ENCODE results near the gene NEK6. TPM values are rescaled to one million over a fixed set of nuclear protein-coding genes. Genes with fewer than 3 reads are reported as not detected.

The NEK6 gene
- total RNA-seq, 1 experiment from 2014 or later = 21.1 TPM

DNA sequence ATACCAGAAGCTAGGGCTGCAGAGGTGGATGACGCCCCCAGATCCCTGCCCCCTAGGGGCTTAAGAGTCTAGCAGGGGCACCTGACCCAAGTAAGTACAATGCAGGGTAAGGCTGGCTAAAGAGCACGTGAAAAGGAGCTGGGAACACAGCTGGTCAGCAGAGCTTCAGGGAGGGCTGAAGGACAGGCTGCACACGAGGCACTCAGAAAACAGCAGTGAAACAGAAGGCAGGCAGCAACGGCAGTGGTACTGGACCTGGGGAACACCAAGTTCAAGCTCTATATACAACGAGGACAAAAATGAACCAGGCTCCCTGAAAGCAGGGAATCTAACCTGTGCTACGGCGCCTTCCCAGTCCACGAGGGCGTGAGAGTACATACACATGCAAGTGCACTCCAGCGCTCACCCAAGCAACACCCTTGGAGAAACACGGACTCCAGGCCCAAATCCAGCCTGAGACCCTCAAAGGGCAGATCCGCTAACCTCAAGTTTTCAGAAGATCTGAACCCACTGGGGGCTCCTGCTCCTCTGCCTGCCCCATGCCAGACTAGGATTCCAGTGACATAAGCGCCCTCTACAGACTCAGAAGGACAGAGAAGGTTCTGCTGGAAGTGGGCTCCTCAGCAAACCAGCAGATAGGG lies 100.1 kb downstream of the NEK6 start:
- H4K20me1 ChIP-seq (ENCODE audit: low read length) = peaks cover 61% of the 10 kb centered on the region
- peaks cover 68% of the 10 kb centered on the region for H3K79me2 ChIP-seq (ENCODE audit: low read length)
- no peak overlapping the region for H3K27ac ChIP-seq (ENCODE audit: low read length)
- no peak overlapping the region for H3K9ac ChIP-seq (ENCODE audit: low read length)
- intact Hi-C loops (cut with micrococcal nuclease) = no loop called here
- ChIA-PET CTCF (no interaction called here), POLR2A (ENCODE audit: unreplicated experiment) (no interaction called here)
- ATAC-seq = no peak
- no peaks in the 10 kb centered on the region for H3K4me1 ChIP-seq (ENCODE audit: insufficient read depth, low read length)
- H3K4me3 ChIP-seq (ENCODE audit: low read length) = no peak overlapping the region
- H3K27me3 ChIP-seq (ENCODE audit: low read length) = no peaks in the 10 kb centered on the region
- H3K36me3 ChIP-seq (ENCODE audit: low read depth, low read length) = peaks cover 10% of the 10 kb centered on the region; the same call in 1 of the 2 replicates
- H3K9me2 ChIP-seq (replicated peaks; ENCODE audit: low read length) = no peaks in the 10 kb centered on the region
- no peak overlapping the region for H2AFZ ChIP-seq (ENCODE audit: low read length)
- no peak overlapping the region for H3K4me2 ChIP-seq (ENCODE audit: low read length)
- no TSS peak for BruUV-seq (replicated peaks)
- DNase-seq = no peak
- H3F3A ChIP-seq (ENCODE audit: low read length, unreplicated experiment) = no peaks in the 10 kb centered on the region
- no peaks in the 10 kb centered on the region for H3K9me3 ChIP-seq (ENCODE audit: low read length)
- TF ChIP-seq EZH2 (IDR thresholded peaks at IDR 0.05; ENCODE audit: low read length, unreplicated experiment) = no peak
- no peak for TF ChIP-seq EZH2phosphoT487 (IDR thresholded peaks at IDR 0.05; ENCODE audit: borderline replicate concordance, low read length)
- TF ChIP-seq, protein P1, sequence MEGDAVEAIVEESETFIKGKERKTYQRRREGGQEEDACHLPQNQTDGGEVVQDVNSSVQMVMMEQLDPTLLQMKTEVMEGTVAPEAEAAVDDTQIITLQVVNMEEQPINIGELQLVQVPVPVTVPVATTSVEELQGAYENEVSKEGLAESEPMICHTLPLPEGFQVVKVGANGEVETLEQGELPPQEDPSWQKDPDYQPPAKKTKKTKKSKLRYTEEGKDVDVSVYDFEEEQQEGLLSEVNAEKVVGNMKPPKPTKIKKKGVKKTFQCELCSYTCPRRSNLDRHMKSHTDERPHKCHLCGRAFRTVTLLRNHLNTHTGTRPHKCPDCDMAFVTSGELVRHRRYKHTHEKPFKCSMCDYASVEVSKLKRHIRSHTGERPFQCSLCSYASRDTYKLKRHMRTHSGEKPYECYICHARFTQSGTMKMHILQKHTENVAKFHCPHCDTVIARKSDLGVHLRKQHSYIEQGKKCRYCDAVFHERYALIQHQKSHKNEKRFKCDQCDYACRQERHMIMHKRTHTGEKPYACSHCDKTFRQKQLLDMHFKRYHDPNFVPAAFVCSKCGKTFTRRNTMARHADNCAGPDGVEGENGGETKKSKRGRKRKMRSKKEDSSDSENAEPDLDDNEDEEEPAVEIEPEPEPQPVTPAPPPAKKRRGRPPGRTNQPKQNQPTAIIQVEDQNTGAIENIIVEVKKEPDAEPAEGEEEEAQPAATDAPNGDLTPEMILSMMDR (conservative IDR thresholded peaks at IDR 0.05; ENCODE audit: low read depth, low read length) = peak; percentile 33; the same call in 1 of the 2 replicates

DNA sequence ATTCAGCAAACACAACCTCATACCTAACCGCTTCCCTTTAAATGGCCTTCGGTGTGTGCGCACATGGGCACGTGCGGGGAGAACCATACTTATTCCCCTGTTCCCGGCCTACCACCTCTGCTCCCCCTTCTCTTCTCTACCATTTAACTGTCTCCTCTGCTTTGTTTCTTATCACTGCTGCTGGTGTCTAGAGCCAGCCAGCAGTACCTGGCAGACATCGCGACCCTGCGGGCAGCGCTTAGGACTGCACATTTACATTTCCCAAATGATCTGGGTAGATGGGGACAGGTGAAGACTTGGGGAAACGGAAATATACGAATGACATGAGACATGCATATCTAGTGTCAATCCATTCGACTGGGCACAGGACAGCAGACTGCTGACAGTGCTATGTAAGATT lies 100.9 kb downstream of the NEK6 start:
- DNase-seq (no peak), ATAC-seq (no peak)
- Histone ChIP-seq H3K79me2 (ENCODE audit: low read length) (peaks cover 76% of the 10 kb centered on the region), H3K27ac (ENCODE audit: low read length) (no peak overlapping the region), H3K4me3 (ENCODE audit: low read length) (no peak overlapping the region), H3K4me1 (ENCODE audit: insufficient read depth, low read length) (no peaks in the 10 kb centered on the region), H3F3A (ENCODE audit: low read length, unreplicated experiment) (no peaks in the 10 kb centered on the region), H3K27me3 (ENCODE audit: low read length) (no peaks in the 10 kb centered on the region), H3K9ac (ENCODE audit: low read length) (no peak overlapping the region), H3K36me3 (ENCODE audit: low read depth, low read length) (0 out of 2 replicates have a peak, but pooled peaks cover 3% of the 10 kb centered on the region), H3K4me2 (ENCODE audit: low read length) (no peak overlapping the region), H3K9me3 (ENCODE audit: low read length) (no peaks in the 10 kb centered on the region), H4K20me1 (ENCODE audit: low read length) (peaks cover 69% of the 10 kb centered on the region), H2AFZ (ENCODE audit: low read length) (no peak overlapping the region), H3K9me2 (replicated peaks; ENCODE audit: low read length) (no peaks in the 10 kb centered on the region)
- POLR2A ChIA-PET (ENCODE audit: unreplicated experiment) = no interaction called here
- BruUV-seq (replicated peaks) = no TSS peak
- intact Hi-C loops (cut with micrococcal nuclease) = no loop called here
- CTCF ChIA-PET = no interaction called here
- TF ChIP-seq, protein P1 (conservative IDR thresholded peaks at IDR 0.05; ENCODE audit: low read depth, low read length) = no peak
- no peak for TF ChIP-seq EZH2 (IDR thresholded peaks at IDR 0.05; ENCODE audit: low read length, unreplicated experiment)
- no peak for TF ChIP-seq EZH2phosphoT487 (IDR thresholded peaks at IDR 0.05; ENCODE audit: borderline replicate concordance, low read length)

DNA sequence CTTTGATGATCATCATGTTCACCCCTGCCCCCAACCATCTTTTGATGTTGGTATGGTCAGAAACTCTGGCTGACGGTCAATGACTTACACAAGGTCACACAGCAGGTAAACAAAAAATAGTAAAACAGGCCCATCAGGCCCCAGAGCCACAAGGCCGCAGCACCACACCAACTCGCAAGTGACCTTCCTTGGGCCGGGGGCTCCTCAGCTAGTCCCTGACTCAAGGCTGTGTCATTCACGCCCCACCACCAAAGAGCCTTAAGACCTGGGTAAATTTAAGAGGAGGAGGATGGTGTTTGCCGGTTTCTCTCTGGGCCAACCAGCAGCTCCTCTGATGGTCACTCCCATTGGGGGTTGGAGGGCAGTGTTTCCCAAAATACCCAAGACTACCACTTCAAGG lies 101.7 kb downstream of the NEK6 start:
- no peaks in the 10 kb centered on the region for H3K4me1 ChIP-seq (ENCODE audit: insufficient read depth, low read length)
- TF ChIP-seq, protein P1 (conservative IDR thresholded peaks at IDR 0.05; ENCODE audit: low read depth, low read length) = no peak
- no peak for TF ChIP-seq EZH2 (IDR thresholded peaks at IDR 0.05; ENCODE audit: low read length, unreplicated experiment)
- TF ChIP-seq EZH2phosphoT487 (IDR thresholded peaks at IDR 0.05; ENCODE audit: borderline replicate concordance, low read length) = no peak
- no peaks in the 10 kb centered on the region for H3K27me3 ChIP-seq (ENCODE audit: low read length)
- POLR2A ChIA-PET (ENCODE audit: unreplicated experiment) = no interaction called here
- H3K4me2 ChIP-seq (ENCODE audit: low read length) = no peak overlapping the region
- intact Hi-C loops (cut with micrococcal nuclease) = no loop called here
- CTCF ChIA-PET = no interaction called here
- H3K9me3 ChIP-seq (ENCODE audit: low read length) = no peaks in the 10 kb centered on the region
- no peaks in the 10 kb centered on the region for H3F3A ChIP-seq (ENCODE audit: low read length, unreplicated experiment)
- no peak overlapping the region for H3K9ac ChIP-seq (ENCODE audit: low read length)
- no peaks in the 10 kb centered on the region for H3K9me2 ChIP-seq (replicated peaks; ENCODE audit: low read length)
- H4K20me1 ChIP-seq (ENCODE audit: low read length) = peaks cover 70% of the 10 kb centered on the region
- no peak overlapping the region for H3K4me3 ChIP-seq (ENCODE audit: low read length)
- H3K79me2 ChIP-seq (ENCODE audit: low read length) = peaks cover 84% of the 10 kb centered on the region
- no TSS peak for BruUV-seq (replicated peaks)
- H3K27ac ChIP-seq (ENCODE audit: low read length) = no peak overlapping the region
- peaks cover 3% of the 10 kb centered on the region; the same call in 1 of the 2 replicates for H3K36me3 ChIP-seq (ENCODE audit: low read depth, low read length)
- ATAC-seq = no peak
- DNase-seq = no peak
- no peak overlapping the region for H2AFZ ChIP-seq (ENCODE audit: low read length)
